Dedifferentiated amniotic fluid mesenchymal stem cell (primary cell): ENCODE data around the gene FRMD6.

Source experiments
- DNase-seq: peaks from one replicate; pipeline ENCODE4 v3.0.0-alpha.2; 2016; ENCODE audit errors: extremely low spot score

Gene FRMD6

DNA sequence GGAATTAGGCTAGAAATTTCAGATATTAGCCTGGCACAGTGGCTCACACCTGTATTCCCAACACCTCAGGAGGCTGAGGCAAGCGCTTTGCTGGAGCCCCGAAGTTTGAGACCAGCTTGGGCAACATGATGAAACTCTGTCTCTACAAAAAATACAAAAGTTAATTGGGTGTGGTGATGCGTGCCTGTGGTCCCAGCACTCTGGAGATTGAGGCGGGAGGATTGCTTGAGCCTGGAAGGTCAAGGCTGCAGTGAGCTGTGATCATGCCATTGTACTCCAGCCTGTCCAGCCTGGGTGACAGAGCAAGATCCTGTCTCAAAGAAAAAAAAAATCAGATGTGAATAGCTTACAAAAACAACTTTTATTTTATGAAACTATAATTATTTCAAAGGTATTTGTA lies 15.1 kb downstream of the FRMD6 start:
- no peak for DNase-seq

DNA sequence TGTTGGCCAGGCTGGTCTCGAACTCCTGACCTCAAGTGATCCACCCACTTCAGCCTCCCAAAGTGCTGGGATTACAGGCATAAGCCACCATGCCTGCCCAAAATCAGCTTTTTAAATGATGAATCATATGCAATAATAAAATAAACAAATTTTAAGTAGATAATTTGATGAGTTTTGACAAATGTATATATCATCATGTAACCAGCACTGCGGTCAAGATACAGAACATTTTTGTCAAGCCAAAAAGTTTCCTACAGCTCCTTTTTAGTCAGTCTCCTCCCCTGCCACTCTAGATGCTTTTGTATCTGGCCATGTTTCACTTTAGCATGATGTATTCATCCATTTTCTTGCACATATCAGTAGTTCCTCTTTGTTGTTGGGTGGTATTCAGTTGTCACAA lies 17.2 kb downstream of the FRMD6 start:
- DNase-seq: peak; percentile 67

DNA sequence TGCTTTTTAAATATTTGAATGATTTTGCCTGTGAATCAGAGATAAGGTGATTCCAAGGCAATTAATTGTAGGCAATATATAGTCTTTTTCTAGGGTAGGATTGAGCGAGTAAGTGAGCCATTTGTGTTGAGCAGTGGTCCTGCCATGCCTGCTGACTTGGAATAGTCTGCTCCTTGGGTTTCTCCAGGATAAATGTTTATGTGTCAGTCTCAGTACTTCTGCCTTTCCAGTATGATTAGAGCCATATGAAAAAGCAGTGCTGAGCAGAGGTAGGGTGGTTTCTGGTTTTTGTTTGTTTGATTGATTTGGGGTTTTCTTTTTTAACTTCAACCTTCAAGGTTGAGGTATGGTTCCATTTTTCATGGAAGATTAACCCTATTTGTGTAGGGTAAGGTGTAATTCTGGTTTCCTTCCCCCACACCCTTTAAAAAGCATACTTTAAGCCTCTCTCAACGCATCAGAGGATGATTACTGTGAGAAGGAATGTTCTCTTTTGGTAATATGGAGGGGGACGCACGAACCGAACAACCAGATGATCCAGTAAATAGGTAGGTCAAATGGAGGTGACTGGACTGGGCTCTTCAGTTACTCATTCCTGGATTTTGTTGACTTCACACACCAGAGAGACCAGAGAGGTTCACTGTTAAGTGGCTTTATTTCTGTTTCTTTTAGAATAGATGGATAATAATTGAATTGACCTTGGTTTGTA lies 22.7 kb downstream of the FRMD6 start:
- DNase-seq: no peak

DNA sequence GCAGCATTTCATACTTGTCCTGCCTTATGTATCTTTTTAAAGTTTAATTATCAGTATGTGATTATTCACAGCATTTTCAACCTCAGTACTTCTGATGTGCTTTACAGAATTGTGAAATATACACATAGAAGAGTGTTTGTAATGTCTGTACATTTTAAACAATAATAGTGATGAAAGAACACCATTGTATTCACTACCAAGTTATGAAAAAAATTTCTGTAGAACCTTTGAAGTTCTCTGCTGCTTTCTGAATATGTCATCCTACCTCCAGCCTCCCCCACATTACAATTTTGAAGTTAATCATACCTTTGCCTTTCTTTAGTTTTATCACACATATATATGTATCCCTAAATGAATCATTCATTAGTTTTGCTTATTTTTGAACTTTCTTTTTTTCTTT lies 24.8 kb downstream of the FRMD6 start:
- DNase-seq: no peak

DNA sequence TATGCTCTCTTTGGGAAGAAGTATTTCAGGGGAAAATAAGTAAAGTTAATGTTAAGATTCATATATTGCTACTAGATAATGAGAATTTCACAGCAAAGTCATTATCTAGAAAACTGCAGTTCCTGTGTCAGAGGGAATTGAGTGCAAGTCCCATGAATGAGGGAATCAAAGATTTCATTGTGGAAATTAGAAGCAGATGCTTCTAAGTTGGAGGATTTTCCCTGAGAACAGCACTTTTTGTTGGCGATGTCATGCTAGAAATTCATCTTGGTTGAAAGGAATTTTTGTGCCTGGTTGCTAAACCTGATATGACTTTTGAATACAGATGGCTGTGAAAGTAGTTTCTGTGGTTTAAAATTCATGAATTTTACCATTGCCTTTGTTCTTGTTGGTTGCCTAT lies 25.6 kb downstream of the FRMD6 start:
- DNase-seq: peak; percentile 85

DNA sequence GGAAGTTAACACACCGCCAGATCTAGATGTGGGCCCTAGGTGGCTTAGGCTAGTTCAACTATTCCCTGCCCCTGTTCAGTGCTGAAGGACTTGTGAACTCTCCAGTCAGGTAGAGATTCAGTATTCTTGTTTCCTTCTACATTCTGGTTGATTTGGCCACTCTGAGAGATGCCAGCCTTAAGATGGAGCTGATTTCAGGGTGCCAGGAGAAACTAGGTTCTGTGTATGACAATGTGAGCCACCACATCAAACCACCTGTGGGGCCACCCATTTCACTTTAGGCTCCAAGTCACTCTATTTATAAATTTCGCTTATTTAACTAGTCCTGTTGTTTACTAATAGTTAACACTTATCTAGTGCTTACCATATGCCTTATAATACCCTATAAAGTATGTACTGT lies 26.0 kb downstream of the FRMD6 start:
- DNase-seq: no peak

DNA sequence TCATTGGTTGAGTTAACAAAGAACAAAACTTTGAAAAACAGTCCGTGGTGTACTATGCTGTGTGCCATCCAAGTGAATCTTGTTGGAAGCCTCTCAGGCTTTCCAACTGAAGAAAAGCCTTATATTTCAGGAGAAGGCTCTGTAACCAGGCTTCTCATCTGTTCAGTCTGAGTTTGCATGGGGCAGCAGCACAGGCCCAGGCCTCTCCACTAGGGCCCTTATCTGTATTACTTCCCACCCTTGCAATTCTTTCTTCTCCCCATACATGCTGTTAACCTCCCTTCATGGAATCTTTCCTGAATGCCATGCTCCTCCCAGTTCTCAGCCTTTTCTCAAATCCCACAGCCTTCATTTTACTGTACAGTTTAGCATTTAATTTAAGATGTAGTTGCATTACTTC lies 28.3 kb downstream of the FRMD6 start:
- DNase-seq: no peak

DNA sequence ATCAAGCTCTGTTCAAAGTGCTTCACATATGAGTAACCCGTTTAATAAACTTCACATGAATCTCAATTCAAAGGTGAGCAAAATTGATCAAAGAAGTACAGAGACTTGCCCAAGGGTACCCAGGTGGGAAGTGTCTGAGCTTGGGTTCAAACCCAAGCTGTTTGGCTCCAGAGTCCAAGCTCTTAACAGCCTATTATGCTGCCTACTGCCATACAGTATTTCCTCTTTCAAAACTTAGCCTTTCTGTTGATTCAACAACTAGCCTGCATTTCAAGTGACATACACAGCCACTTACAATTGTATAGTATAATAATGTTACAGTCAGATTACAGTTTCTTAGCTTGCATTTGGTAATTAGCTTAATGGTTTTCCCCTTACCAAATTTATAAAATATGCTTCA lies 29.7 kb downstream of the FRMD6 start:
- no peak for DNase-seq

DNA sequence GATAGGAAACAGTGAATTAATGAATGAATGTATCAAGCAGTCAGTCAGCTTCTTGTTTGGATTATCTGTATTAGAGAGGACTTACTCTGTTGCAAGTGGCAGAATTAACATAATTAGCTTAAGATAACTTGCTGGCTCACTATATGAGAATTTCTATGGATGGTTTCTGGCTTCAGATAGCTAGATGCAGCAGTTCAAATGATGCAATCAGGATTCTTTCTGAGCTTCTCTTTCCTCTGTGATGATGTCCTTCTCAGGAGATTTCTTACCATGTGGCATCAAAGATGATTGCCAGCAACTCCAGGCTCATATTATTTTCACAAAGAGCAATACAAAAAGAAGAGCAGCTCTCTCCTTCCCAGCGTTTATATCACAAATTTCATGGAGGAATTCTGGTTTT lies 30.7 kb downstream of the FRMD6 start:
- peak; percentile 76 for DNase-seq

DNA sequence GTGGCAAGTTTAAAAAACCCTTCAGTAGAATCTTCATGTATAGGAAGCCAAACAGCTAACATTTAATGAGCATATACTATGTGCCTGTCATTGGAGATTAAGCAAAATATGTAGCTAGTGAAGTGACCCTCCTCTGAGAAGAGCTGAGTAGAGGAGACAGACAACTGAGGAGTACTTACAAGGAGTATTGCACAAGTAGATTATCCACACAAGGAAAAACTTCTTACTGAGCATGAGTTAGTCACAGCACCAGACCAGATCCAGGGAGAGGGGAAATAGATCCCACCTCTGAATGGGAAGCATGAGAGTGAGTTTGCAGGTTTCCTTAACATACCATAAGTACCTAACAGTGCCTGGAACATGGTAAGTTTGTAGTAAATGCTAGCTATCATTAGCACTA lies 33.0 kb downstream of the FRMD6 start:
- no peak for DNase-seq

DNA sequence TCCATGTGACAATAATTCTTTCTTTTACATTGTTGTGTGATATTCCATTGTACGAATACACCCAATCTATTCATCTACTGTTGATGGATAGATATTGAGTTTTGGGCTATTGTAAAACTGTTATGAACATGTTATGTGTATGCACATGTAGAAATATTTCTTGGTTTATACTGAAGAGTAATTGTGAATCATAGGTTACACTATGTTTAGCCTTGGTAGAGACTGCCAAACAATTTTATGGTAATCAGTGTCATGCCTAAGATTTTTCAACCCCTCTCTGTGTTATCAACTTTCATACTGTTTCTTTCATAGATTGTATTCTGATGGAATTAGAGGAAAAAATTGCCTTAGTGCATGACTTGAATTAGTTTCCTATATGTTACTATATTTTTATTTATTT lies 39.5 kb downstream of the FRMD6 start:
- DNase-seq: no peak

DNA sequence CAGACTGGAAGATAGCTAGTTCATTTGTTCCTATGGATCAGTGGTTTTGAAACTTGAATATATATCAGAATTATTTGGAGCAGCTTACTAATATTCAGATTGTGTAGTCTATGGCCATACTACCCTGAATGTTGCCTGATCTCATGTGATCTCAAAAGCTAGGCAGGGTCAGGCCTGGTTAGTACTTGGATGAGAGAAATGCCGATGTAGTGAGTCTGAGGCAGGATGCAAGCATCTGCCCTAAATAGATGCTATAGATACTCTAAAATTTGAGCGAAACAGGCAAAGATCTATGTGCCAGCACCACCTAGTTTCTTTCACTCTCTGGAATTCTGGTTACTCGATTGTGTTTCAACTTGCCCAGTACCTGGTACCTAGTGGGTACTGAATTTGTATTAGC lies 40.9 kb downstream of the FRMD6 start:
- no peak for DNase-seq

DNA sequence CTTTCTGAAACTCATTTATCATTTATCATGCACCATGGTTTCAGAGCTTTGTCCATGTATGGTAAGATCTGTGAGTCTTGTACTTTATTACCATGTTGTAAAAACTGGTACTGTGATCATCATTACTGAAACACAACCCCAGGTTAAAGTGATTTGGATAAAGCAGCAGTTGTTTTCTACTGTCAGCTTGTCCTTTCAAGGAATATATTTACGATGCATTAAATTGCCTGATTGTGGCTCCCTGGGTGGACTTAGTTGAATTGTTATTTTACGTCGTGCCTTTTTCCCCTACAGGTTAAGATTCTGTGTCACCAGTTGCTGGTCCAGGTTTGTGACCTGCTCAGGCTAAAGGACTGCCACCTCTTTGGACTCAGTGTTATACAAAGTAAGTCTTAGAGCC lies 46.1 kb downstream of the FRMD6 start:
- DNase-seq: no peak

DNA sequence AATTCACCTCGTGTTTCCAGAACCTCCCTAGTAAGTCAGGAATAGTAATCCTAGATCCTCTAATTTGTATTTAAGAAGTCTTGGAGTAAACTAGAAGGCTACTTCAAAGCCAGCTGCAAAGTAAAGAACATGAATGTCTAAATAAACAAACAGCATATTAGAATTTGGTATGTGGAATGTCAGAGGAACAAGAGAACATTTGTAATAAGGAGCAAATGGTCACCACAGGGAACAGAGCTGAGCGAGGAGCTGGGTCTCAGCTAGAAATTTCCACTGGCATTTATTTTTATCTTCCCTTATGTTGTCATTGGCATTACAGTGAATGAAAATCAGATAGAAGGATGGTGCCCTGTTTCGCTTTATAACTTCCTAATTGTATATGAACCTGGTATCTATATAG lies 50.2 kb downstream of the FRMD6 start:
- DNase-seq: no peak

DNA sequence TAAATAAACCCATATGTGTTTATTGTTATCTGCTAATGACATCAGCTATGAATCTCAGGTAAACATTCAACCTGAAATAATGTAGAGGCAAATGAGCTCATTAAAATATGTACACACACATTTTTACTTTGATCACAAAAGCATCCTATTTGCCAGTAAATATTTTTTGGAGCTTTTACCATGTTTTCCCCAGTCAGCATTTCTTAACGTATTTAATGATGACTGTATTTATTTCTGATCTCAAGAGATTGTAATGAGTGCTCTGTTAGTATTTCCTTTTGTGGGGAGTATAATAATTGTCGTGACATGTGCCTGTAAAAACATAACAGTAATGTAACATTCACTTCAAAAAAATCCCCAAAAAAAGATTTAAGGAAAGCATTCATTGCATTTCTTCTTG lies 52.1 kb downstream of the FRMD6 start:
- no peak for DNase-seq

DNA sequence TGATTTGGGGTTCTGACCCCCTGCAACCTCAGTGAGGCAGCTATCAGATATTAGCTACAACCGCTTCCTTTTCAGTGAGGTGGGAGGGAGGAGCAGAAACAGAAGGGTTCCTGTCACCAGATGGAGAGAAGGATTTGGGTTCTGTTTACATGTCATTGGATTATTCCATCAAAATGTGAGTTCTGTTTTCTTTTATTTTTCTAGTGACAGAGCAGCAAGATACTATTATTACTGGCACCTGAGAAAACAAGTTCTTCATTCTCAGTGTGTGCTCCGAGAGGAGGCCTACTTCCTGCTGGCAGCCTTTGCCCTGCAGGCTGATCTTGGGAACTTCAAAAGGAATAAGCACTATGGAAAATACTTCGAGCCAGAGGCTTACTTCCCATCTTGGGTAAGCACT lies 52.8 kb downstream of the FRMD6 start:
- no peak for DNase-seq

DNA sequence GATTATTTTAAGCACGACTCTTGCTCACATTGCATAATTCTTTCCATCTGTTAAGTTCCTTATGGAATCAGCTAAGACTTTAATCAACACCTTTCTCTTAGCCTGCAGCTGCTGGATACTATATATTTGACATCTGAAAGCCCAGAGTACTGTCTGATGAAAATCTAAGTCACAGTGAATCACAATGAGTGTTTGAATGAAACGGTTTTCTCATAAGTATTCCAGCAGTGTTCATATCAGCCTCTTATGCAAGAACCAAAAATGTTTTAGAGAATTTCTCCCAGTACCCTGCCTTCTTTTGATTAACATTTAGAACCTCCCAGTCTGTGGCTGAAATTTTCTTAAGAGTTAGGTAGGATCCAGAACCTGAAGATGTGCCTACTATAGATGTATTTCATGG lies 55.6 kb downstream of the FRMD6 start:
- no peak for DNase-seq

DNA sequence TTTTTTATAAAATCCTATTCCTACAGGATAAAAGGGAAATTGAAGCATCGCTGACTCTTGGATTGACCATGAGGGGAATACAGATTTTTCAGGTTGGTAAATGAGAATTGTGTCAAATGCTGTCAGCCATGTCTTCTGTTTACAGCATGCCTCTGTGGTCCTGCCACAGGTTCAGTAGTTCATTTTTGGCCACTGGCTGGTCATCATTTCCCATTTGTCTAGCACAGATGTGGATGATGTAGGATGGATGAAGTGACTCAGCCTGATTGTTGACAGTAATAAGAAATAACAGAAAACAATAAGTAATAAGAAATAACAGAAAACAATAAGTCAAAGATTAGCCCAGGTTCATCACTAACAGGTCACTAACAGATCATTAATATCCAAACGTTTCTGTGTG lies 59.8 kb downstream of the FRMD6 start:
- no peak for DNase-seq

DNA sequence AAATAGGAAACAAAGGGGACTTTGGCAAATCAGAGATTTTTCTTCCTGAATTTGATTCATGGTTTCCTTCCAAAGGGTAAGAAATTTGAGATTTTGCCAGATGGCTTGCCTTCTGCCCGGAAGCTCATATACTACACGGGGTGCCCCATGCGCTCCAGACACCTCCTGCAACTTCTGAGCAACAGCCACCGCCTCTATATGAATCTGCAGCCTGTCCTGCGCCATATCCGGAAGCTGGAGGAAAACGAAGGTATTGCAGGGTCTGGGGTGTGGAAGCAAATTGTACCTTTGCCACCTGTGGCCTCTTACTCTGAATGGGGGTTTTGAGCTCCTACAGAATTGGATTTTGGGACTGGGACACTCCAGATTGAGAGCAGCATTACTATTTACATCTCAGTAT lies 63.5 kb downstream of the FRMD6 start:
- no peak for DNase-seq

DNA sequence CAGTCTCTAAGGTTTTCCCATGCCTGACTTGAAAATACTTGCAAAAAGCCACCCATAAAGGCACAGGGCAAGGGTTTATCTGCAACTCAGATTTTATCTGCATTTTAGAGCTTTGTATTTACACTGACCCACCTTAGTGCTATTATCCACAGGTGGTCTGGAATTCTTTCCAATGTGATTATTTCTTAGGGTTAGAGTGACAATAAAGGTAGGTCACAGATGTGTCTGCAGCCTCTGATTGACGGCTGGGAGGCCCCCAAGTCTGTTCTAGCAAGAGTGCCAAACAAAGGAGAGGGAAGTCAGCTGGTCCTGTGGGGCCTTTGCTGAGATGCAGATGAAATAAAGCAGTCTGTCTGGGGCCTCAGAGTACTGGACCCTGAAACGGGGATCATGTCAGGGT lies 64.0 kb downstream of the FRMD6 start:
- DNase-seq: no peak

DNA sequence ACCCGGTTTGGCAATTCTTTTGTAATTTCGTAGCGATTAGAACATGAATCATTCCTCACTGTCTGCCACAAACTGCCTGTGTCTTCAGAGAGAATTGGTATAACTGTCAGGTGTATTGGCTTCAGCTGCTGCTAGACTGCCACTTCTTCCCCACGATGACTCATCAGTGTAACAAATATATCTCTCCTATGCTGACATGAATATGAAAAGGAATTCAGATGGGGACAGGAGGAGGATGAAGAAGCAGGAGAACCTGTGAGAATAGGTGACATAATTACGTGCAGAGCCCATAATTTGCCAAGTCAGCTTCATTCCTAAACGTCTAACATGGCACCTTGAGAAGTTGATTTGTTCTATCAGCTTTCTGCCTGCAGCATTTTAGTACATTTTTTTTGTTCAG lies 64.9 kb downstream of the FRMD6 start:
- DNase-seq: no peak

DNA sequence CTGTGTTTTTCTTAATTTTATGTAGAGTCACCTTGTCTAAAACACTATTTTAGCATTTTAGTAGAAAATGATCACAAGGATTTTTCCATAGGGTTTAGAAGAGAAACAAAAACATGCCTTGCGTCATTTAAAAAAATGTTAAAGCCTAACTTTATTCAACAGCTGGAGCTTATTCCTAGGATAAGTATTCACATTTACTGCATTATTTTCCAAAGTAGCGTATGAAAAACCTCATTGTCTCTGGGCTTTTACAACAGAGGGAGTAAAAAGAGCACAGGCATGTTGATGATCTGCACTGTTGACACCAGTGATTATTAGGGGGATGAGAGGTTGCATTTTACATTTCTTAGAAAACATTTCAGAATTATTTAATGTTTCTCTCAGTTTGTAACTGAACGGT lies 66.1 kb downstream of the FRMD6 start:
- no peak for DNase-seq

DNA sequence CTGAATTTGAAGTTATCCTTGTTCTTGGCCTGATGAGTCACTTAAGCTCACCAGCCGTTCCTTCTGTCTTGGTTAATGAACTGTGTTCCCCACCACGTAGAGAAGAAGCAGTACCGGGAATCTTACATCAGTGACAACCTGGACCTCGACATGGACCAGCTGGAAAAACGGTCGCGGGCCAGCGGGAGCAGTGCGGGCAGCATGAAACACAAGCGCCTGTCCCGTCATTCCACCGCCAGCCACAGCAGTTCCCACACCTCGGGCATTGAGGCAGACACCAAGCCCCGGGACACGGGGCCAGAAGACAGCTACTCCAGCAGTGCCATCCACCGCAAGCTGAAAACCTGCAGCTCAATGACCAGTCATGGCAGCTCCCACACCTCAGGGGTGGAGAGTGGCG lies 68.2 kb downstream of the FRMD6 start:
- no peak for DNase-seq

DNA sequence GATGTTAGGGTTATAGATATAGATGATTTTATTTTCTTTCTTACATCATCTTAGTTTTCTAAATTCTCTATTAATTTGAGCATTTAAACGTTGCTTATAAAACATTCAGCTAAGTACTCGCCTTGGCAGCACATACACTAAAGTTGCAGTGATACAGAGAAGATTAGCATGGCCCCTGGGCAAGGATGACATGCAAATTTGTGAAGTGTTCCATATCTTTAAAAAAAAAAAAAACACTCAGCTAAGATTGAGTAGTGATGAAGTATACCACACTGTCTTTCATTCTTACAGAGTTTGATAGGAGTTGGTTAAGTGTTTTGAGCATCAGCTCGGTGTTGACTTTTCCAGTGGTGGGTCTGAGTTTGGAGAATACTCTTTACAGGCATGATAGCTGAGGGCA lies 72.3 kb downstream of the FRMD6 start:
- no peak for DNase-seq

DNA sequence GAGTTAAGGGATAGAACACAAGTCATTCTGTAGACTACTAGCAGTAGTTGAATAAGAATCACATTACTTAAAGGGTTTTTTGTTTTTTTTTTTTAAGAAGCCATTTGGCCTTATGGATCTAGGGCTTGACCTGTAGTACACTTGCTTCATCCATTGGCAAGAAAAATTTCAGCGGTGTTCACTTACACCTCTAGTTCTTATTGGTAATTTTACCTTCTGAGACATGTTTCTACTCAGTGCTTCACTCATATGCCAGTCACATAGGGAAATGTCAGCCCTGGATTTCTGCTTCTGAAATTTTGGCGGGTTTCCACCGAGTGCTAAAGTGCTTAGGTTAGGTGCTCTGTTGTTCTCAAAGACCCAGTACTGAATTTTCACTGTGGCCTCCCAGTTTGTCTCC lies 72.9 kb downstream of the FRMD6 start:
- no peak for DNase-seq
